Liver (tissue), 9 donors: ENCODE measurements around the gene LHPP. TPM values are rescaled to one million over a fixed set of nuclear protein-coding genes. Genes with fewer than 3 reads are reported as not detected.

Experiments
- DNase-seq: peaks from one replicate; pipeline ENCODE4 v3.0.0-alpha.2; 2017; ENCODE audit warnings: low spot score
- H3K27ac ChIP-seq, 2 donors: one replicate each; pipeline ENCODE4 v1.7.0; 2013; ENCODE audit warnings: inconsistent platforms in 2 of 2, low read length in 2 of 2, control low read depth in 1 of 2, low read depth in 1 of 2, mild to moderate bottlenecking in 1 of 2
- H3K27me3 ChIP-seq, 4 donors: one replicate each; pipeline versions ENCODE4 v1.6.1 to v1.7.0; 2013; ENCODE audit warnings: low read length in 3 of 4, inconsistent platforms in 1 of 4, mild to moderate bottlenecking in 1 of 4, moderate library complexity in 1 of 4; ENCODE audit not compliant: control insufficient read depth in 4 of 4, insufficient read depth in 4 of 4
- H3K36me3 ChIP-seq, 4 donors: one replicate each; pipeline versions ENCODE4 v1.6.1 to v1.7.0; 2013; ENCODE audit warnings: low read length in 3 of 4, mild to moderate bottlenecking in 3 of 4, low read depth in 1 of 4, moderate library complexity in 1 of 4; ENCODE audit not compliant: control insufficient read depth in 4 of 4, insufficient read depth in 3 of 4
- H3K4me1 ChIP-seq, 4 donors: one replicate each; pipeline versions ENCODE4 v1.6.1 to v1.7.0; 2013; ENCODE audit warnings: low read length in 3 of 4, mild to moderate bottlenecking in 3 of 4, moderate library complexity in 1 of 4; ENCODE audit not compliant: control insufficient read depth in 4 of 4, insufficient read depth in 4 of 4
- H3K4me3 ChIP-seq, 3 donors: one replicate each; pipeline versions ENCODE4 v1.6.1 to v1.7.0; 2013; ENCODE audit warnings: low read length in 3 of 3, control low read depth in 1 of 3, low read depth in 1 of 3, mild to moderate bottlenecking in 1 of 3
- H3K9ac ChIP-seq, 2 donors: one replicate each; pipeline ENCODE4 v1.7.0; 2013; ENCODE audit warnings: low read length in 2 of 2, mild to moderate bottlenecking in 2 of 2, moderate library complexity in 2 of 2, control low read depth in 1 of 2, low read depth in 1 of 2
- H3K9me3 ChIP-seq, 4 donors: one replicate each; pipeline versions ENCODE4 v1.6.1 to v1.7.0; 2013; ENCODE audit warnings: low read length in 3 of 4; ENCODE audit not compliant: control insufficient read depth in 4 of 4
- EGR1 ChIP-seq, 2 donors: IDR thresholded peaks; 2 replicates each; pipeline ENCODE4 v1.6.1; 2016 to 2018; ENCODE audit warnings: antibody characterized with exemption in 2 of 2, low read depth in 2 of 2
- FOXA1 ChIP-seq: IDR thresholded peaks from 2 replicates; pipeline ENCODE4 v1.6.1; 2016; ENCODE audit warnings: antibody characterized with exemption
- GABPA ChIP-seq, 2 donors: IDR thresholded peaks in 1 of 2; conservative IDR thresholded peaks in 1 of 2; 2 replicates each; pipeline ENCODE4 v1.6.1; 2016; ENCODE audit warnings: antibody characterized with exemption in 2 of 2, mild to moderate bottlenecking in 1 of 2, moderate library complexity in 1 of 2
- HNF4A ChIP-seq, 2 donors: conservative IDR thresholded peaks; 2 replicates each; pipeline ENCODE4 v1.6.1; 2016; ENCODE audit warnings: antibody characterized with exemption in 2 of 2, mild to moderate bottlenecking in 2 of 2
- HNF4G ChIP-seq: IDR thresholded peaks from 2 replicates; pipeline ENCODE4 v1.6.1; 2016; ENCODE audit warnings: antibody characterized with exemption
- JUND ChIP-seq, 2 donors: IDR thresholded peaks; 2 replicates each; pipeline ENCODE4 v1.6.1; 2016; ENCODE audit warnings: antibody characterized with exemption in 2 of 2
- RAD21 ChIP-seq, 2 donors: IDR thresholded peaks; 2 replicates each; pipeline ENCODE4 v1.6.1; 2016; ENCODE audit warnings: antibody characterized with exemption in 2 of 2, mild to moderate bottlenecking in 2 of 2
- RXRA ChIP-seq, 2 donors: IDR thresholded peaks; 2 replicates each; pipeline ENCODE4 v1.6.1; 2017 to 2018; ENCODE audit warnings: antibody characterized with exemption in 2 of 2, mild to moderate bottlenecking in 1 of 2
- TAF1 ChIP-seq: conservative IDR thresholded peaks from 2 replicates; pipeline ENCODE4 v1.6.1; 2016; ENCODE audit warnings: antibody characterized with exemption, mild to moderate bottlenecking
- WGBS: extraction: QIAGEN DNeasy Blood & Tissue Kit; methylation state at CpG from one replicate; pipeline ENCODE4 v1.1.7; 2013; 5-methylcytosine and 5-hydroxymethylcytosine counted together
- polyA plus RNA-seq, 2 donors: library from polyadenylated mRNA; stranded (reverse) in 1 of 2; unstranded in 1 of 2; fragments of 200-250 nt in 1 of 2; fragments of >200 nt in 1 of 2; fragmentation: Nextera tagmentation in 1 of 2; extraction: Ambion mirVana in 1 of 2; gene quantifications; one replicate each; pipeline versions ENCODE4 v1.2.1 to v1.2.3, GENCODE V29; 2013 to 2015
- total RNA-seq, 2 donors: library from RNA; depleted of rRNA; stranded (reverse); fragments of >200 nt; gene quantifications; one replicate each; pipeline ENCODE4 v1.2.3, GENCODE V29; 2014
- TF ChIP-seq, protein P1 (sequence below): IDR thresholded peaks from 2 replicates; pipeline ENCODE4 v1.6.1; 2016; ENCODE audit warnings: antibody characterized with exemption
- TF ChIP-seq, protein P2 (sequence below): IDR thresholded peaks from 2 replicates; pipeline ENCODE4 v1.6.1; 2016; ENCODE audit warnings: antibody characterized with exemption
- TF ChIP-seq, protein P3 (sequence below): IDR thresholded peaks from 2 replicates; pipeline ENCODE4 v1.6.1; 2016; ENCODE audit warnings: antibody characterized with exemption
- TF ChIP-seq, protein P4 (sequence below): IDR thresholded peaks from 2 replicates; pipeline ENCODE4 v1.6.1; 2016; ENCODE audit warnings: antibody characterized with exemption, mild to moderate bottlenecking
- TF ChIP-seq, protein P5 (sequence below): fragments of 150-350 bp; IDR thresholded peaks from 2 replicates; pipeline ENCODE4 v1.5.1; 2017; ENCODE audit warnings: improper control_type of control experiment, low read depth, low read length; ENCODE audit not compliant: missing input control
- donor health status: healthy.
- donor health status: healthy.
- donor health status: healthy.
- donor health status: healthy.
- donor health status: healthy.

Gene LHPP
- total and polyA plus RNA-seq, 4 donors = 15.9 to 39.9 (median 26.2) TPM

DNA sequence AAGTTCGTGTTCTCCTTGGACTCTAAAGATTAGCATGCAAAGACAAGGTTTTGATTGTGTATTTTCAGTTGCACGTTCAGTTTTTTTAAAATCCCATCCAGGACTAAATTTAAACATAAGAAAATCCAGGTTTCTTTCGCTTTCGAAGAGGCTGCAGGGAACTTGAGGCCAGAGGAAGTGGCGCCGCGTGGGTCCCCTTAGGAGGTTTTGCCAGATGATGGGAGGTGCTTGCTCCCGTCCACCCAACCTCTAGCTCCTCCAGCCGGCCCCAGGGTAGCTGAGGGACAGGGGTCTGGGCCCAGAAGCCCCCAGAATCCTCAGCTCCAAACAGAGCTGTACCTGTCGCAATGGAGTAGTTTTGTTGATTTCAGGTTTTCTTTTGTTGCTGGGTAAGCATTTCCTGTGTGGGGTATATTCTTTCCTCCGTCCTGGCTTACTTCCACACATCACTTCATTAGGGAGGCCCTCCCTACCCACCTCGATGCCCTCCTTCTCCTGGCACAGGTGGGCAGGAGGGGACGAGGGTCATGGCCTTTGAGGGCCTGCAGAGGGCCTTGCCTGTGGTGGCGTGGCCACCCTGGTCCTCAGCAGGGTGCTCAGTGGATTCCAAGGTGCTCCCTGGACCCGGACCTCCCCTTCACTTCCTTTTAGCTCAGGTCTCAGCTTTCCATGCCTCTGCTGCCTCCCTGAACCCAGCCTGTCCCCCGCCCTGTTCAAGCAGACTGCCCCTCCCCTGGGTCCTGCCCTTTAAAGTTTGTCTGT is 32.6 kb downstream of the LHPP start:
- no peak overlapping the region for H3K27ac ChIP-seq
- no peak for DNase-seq
- TF ChIP-seq RAD21 (IDR thresholded peaks at IDR 0.05) (no peak), HNF4A (conservative IDR thresholded peaks at IDR 0.05) (no peak), FOXA1 (no peak), RXRA (IDR thresholded peaks at IDR 0.05) (no peak), EGR1 (IDR thresholded peaks at IDR 0.05; ENCODE audit: low read depth in 2 of 2) (no peak), HNF4G (no peak), GABPA (IDR thresholded peaks at IDR 0.05 in 1 of 2, conservative IDR thresholded peaks at IDR 0.05 in 1 of 2) (no peak), JUND (IDR thresholded peaks at IDR 0.05) (no peak), TAF1 (no peak)
- TF ChIP-seq, protein P1, sequence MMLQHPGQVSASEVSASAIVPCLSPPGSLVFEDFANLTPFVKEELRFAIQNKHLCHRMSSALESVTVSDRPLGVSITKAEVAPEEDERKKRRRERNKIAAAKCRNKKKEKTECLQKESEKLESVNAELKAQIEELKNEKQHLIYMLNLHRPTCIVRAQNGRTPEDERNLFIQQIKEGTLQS = no peak
- TF ChIP-seq, protein P2, sequence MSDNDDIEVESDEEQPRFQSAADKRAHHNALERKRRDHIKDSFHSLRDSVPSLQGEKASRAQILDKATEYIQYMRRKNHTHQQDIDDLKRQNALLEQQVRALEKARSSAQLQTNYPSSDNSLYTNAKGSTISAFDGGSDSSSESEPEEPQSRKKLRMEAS = no peak
- TF ChIP-seq, protein P3, sequence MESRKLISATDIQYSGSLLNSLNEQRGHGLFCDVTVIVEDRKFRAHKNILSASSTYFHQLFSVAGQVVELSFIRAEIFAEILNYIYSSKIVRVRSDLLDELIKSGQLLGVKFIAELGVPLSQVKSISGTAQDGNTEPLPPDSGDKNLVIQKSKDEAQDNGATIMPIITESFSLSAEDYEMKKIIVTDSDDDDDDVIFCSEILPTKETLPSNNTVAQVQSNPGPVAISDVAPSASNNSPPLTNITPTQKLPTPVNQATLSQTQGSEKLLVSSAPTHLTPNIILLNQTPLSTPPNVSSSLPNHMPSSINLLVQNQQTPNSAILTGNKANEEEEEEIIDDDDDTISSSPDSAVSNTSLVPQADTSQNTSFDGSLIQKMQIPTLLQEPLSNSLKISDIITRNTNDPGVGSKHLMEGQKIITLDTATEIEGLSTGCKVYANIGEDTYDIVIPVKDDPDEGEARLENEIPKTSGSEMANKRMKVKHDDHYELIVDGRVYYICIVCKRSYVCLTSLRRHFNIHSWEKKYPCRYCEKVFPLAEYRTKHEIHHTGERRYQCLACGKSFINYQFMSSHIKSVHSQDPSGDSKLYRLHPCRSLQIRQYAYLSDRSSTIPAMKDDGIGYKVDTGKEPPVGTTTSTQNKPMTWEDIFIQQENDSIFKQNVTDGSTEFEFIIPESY = no peak
- TF ChIP-seq, protein P4, sequence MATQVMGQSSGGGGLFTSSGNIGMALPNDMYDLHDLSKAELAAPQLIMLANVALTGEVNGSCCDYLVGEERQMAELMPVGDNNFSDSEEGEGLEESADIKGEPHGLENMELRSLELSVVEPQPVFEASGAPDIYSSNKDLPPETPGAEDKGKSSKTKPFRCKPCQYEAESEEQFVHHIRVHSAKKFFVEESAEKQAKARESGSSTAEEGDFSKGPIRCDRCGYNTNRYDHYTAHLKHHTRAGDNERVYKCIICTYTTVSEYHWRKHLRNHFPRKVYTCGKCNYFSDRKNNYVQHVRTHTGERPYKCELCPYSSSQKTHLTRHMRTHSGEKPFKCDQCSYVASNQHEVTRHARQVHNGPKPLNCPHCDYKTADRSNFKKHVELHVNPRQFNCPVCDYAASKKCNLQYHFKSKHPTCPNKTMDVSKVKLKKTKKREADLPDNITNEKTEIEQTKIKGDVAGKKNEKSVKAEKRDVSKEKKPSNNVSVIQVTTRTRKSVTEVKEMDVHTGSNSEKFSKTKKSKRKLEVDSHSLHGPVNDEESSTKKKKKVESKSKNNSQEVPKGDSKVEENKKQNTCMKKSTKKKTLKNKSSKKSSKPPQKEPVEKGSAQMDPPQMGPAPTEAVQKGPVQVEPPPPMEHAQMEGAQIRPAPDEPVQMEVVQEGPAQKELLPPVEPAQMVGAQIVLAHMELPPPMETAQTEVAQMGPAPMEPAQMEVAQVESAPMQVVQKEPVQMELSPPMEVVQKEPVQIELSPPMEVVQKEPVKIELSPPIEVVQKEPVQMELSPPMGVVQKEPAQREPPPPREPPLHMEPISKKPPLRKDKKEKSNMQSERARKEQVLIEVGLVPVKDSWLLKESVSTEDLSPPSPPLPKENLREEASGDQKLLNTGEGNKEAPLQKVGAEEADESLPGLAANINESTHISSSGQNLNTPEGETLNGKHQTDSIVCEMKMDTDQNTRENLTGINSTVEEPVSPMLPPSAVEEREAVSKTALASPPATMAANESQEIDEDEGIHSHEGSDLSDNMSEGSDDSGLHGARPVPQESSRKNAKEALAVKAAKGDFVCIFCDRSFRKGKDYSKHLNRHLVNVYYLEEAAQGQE = no peak
- TF ChIP-seq, protein P5, sequence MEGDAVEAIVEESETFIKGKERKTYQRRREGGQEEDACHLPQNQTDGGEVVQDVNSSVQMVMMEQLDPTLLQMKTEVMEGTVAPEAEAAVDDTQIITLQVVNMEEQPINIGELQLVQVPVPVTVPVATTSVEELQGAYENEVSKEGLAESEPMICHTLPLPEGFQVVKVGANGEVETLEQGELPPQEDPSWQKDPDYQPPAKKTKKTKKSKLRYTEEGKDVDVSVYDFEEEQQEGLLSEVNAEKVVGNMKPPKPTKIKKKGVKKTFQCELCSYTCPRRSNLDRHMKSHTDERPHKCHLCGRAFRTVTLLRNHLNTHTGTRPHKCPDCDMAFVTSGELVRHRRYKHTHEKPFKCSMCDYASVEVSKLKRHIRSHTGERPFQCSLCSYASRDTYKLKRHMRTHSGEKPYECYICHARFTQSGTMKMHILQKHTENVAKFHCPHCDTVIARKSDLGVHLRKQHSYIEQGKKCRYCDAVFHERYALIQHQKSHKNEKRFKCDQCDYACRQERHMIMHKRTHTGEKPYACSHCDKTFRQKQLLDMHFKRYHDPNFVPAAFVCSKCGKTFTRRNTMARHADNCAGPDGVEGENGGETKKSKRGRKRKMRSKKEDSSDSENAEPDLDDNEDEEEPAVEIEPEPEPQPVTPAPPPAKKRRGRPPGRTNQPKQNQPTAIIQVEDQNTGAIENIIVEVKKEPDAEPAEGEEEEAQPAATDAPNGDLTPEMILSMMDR = no peak

More for the DNA sequence above, 32.6 kb downstream of the LHPP start:
- WGBS = 79% methylated on average over 16 of the region's 16 CpGs
- Histone ChIP-seq H3K4me1 (no peaks in the 10 kb centered on the region), H3K9me3 (no peaks in the 10 kb centered on the region), H3K27me3 (no peaks in the 10 kb centered on the region), H3K9ac (no peak overlapping the region), H3K4me3 (no peak overlapping the region), H3K36me3 (peaks cover 0 to 8% (median 5%) of the 10 kb centered on the region in 4 donors)
